HG02870 (cell line): Measurements from ENCODE around the gene DPY19L1.
A peak's percentile ranks its signal among the peaks of the same experiment; 100 is the strongest.
"Not testable (repeated sequence)": the region's sequence is repeated elsewhere in the genome, so short reads cannot be mapped to it uniquely, and the experiment has no call there.

Experiments used
- ATAC-seq: cut with Tn5 transposase; IDR thresholded peaks from one replicate; pipeline ENCODE4 v1.9.1; 2021; ENCODE audit warnings: mild to moderate bottlenecking, moderate library complexity; ENCODE audit not compliant: unreplicated experiment

The DPY19L1 gene

DNA sequence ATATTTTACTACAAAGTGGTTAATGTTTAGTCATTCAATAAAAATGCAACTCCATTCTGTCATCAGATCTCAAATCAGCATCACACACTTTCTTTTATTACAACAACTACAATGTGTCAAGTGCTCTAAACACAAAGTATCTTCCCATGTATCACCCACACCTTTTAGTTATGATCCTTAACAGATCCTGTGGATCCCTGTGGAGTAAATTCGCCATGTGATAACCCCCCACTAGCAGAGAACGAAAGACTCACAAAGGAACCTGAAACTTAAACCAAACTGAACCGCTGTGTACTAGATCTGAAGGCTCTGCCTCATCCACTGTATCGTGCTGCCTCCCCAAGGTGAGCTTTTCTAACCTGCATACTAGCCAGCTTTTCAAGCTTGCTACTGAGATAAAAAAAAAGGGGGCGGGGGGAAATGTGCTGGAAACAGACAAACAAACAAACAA is 1.7 kb downstream of the DPY19L1 start:
- ATAC-seq: peak; percentile 22

GRCh38 chr7:35032166-35032565 is 5.1 kb downstream of the DPY19L1 start:
- no peak for ATAC-seq

DNA sequence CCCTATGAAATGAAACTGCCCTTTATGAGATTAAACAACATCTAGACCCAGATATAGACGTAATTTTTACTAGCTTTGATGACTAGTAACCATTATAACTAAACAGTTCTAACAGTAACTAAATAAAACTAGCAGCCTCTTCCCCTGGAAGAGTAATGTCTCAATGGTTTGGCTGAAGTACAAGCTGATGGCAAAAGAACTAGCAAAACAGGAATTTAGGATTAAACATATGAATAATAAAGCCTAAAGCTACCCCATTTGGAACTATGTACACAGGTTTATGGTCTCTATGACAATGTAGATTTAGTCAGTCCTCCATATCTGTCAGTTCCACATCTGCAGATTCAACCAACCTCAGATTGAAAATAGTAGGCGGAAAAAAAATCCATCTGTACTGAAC is 6.4 kb downstream of the DPY19L1 start:
- ATAC-seq: no peak

DNA sequence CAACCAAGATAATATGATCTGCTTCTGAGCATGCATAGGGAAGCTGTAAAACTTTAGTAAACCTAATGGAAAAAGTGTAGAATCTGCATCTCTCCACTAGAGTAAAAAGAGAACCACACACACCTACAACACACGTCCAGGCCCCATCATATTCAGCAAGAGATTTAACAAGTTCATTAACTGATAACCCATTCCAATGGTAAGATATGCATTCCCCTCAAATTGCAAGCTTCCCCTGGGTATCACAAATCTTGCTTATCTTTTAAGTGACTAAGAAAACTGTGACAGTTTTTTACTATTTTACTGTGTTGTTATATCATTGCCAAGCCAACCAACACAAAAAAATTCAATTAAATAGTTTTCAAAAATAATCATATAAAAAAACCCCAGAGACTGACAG is 8.0 kb downstream of the DPY19L1 start:
- ATAC-seq: no peak

GRCh38 chr7:35026150-35026549 is 11.1 kb downstream of the DPY19L1 start:
- ATAC-seq: no peak

- no peak for ATAC-seq
These were observed 11.9 kb downstream of the DPY19L1 start for GRCh38 chr7:35025369-35025870.

DNA sequence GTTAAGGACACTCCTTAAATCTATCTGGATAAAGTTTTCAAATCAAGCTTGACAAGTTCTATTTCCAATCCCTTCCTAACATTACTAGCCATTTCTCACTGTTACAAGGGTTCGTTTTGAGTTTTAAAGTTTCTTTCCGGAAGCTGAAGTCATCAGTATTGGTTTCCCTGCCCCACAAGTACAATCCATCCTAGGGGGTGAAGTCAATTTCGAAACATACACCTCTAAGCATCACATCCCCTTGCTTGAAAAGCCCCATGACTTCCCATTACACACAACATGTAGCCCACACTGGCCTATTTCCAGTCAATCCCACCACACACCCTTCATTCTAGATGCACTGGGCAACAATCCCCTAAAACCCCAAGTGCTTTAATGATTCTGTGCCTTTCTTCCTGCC is 13.0 kb downstream of the DPY19L1 start:
- ATAC-seq: no peak

DNA sequence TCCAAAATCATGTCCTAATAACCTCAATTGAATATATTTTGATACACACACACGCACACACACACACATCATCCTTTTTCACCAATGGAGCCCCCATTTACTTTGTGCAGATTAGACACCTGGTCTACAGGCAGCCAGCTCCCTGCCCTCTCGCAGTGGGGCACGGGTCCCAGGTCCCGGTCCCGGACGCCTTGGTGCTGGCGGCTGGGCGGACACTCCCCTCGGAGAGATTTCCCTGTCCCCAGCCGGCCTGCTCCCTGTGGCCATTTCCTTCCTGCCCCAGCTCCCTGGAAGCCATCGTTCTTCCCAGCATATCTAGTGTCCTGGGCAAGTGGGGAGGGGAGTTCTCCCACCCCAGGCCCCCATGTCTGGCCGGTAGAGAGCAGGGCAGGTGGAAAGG is 14.6 kb downstream of the DPY19L1 start:
- ATAC-seq: no peak

- ATAC-seq: no peak
These were observed 15.8 kb downstream of the DPY19L1 start for GRCh38 chr7:35021445-35021844.

- no peak for ATAC-seq
These were observed 17.5 kb downstream of the DPY19L1 start for GRCh38 chr7:35019801-35020200.

GRCh38 chr7:35019179-35019729 is 18.0 kb downstream of the DPY19L1 start:
- ATAC-seq: no peak

DNA sequence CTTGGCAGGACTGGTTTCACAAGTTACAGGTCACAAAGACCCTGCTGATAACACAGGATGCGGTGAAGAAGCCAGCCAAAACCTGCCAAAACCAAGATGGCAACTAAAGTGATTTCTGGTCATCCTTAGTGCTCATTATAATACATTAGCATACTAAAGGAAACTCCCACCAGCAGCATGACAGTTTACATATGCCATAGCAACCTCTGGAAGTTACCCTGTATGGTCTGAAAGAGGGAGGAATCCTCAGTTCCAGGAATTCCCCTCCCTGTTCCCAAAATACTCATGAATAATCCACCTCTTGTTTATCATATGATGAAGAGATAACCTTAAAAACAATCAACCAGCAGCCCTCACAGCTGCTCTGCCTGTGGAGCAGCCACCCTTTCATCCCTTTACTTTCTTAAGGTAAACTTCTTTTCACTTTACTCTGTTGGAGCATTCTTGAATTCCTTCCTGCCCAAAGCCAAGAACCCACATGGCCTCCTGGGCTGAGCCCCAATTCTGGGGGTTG is 21.9 kb downstream of the DPY19L1 start:
- no peak for ATAC-seq

- ATAC-seq: no peak
These were observed 25.1 kb downstream of the DPY19L1 start for GRCh38 chr7:35012160-35012559.

DNA sequence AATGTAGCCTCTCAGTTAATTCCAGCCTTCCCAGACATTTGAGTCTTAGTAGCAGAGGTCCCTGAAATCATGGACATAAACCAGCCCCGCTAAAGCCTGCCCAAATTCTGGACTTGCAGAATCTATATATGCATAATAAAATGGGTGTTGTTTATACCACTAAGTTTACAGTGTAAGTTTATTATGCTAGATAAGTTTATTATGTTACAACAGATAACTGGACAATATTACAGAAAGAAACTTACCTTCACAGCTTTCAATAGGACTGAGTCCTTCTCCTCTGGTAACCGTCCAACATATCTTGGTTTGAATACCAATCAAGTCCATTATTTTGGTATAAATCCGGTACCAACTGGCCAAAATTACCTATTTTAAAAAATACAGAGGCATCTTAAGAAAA is 26.2 kb downstream of the DPY19L1 start:
- ATAC-seq: no peak

DNA sequence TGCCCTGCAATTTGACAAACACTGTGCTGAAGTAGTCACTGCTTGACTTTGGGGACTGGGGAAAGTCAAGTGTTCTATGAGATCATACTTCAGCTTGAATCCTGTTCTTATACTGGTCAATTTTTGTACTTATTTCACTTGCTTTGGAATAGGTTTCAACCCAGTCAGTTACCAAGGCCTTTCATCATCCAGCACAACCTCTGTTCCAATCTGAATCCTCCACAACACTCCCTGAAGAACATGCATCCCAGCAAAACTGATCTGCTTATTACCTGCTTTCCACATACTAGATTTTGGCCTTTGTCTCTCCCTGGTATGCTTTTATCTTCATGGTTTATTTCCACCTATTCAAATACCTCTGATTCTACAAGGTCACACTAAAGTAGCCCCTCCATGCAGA is 29.5 kb downstream of the DPY19L1 start:
- no peak for ATAC-seq

- ATAC-seq: no peak
These were observed 32.7 kb downstream of the DPY19L1 start for GRCh38 chr7:35004531-35005095.

GRCh38 chr7:35003679-35004303 is 33.5 kb downstream of the DPY19L1 start:
- no peak for ATAC-seq

- ATAC-seq: not testable (repeated sequence)
These were observed 34.1 kb downstream of the DPY19L1 start for GRCh38 chr7:35003177-35003650.

DNA sequence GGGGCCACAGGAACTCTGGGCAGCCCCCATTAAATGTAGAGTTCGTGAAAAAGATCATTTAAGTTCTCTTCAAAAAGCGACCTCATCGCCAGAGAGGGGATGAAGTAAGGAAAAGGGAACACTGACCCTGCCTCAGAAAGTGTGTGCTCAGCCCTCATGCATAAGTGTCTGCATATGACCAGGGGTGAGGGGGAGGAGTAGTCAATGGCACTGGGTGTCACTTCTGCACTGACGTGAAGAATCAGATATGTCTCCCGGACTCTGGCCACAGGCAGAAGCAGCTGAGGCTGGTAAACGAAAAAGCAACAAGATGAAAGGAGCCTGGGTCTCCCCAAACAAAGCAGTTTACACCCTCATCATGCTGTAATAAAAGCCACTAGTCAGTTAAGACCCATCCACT is 39.0 kb downstream of the DPY19L1 start:
- ATAC-seq: not testable (repeated sequence)

DNA sequence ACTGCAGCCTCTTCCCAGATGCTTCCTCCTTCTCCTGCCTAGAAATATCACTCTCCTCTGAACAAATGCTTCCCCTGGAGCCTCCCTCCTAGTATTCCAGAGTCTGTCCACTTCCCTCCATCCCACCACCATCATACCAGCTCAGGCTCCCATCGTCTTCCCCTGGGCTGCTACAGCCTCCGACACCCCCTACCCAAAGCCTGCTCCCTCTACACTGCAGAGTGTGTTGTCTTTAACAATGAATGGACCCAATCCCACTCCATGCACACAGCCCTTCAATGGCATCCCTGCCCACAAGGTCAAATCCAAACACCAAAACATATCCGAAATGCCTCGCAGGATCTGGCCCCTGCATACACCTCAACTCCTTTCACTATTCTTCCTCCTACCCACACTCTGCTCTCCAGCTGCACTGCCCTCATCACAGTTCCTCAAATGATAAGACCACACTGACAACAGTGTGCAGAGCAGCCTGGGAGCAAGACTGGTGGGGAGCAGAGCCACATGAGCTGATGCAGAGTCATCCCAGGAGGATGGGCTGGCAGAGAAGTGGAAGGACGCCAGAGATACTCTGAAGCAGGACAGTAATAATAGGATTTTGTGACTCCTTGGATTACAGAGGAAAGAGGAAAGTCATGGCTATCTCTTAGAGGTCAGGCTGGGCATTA is 40.7 kb downstream of the DPY19L1 start:
- not testable (repeated sequence) for ATAC-seq

DNA sequence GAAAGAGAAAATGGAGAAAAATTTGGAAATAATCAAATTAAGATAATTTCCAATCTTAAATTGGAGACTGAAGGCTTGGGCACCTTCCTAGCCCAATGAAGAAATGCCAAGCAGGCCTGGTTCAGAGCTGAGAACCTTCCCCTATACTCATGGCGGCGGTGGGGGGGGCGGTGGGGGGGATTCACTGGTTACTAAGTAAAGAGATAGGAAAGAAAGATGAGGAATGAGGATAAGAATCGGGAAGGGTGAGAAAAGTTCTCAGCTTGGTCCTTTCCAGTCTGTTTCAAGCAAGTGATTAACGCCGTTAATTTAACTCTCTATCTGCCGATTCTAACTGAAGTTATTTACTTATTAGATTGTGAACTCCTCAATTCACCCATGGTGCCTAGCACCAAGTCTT is 41.5 kb downstream of the DPY19L1 start:
- ATAC-seq: no peak
